HG02759 (cell line): Measurements from ENCODE around the gene R3HDM4.
"Not testable (repeated sequence)": the region's sequence is repeated elsewhere in the genome, so short reads cannot be mapped to it uniquely, and the experiment has no call there.

Source experiments
- ATAC-seq: cut with Tn5 transposase; IDR thresholded peaks from one replicate; pipeline ENCODE4 v1.9.1; 2021; ENCODE audit warnings: mild to moderate bottlenecking, moderate library complexity; ENCODE audit not compliant: unreplicated experiment

Gene R3HDM4

DNA sequence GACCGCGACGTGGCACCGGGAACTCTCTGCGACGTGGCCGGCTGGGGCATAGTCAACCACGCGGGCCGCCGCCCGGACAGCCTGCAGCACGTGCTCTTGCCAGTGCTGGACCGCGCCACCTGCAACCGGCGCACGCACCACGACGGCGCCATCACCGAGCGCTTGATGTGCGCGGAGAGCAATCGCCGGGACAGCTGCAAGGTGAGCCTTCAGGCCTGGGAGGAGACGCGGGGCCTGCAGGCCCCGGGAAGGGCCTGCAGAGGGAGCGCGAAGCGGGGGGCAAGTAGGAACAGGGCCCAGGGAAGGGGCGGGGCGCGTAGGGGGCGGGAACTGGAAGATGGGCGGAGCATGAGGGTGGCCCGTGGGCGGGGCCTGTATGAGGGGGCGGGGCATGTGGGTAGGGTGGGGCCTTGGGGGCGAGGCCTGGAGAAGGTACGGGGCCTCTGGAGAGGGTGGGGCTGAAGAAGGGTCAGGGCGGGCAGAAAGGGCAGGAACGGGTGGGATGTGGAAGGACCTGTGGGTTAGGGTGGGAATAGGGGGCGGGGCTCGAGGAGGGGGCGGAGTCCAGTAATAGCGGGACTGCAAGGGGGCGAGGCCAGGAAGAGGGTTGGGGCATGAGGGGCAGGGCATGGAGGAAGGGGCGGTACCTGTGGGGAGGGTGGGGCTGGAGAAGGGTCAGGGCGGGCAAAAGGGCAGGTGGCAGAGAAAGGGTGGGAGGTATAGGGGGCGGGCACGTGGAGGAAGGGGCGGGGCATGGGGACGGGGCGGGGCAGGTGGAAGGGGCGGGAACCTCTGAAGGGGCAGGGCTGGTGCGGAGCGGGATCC, 51.1 kb downstream of the R3HDM4 start:
- no peak for ATAC-seq

DNA sequence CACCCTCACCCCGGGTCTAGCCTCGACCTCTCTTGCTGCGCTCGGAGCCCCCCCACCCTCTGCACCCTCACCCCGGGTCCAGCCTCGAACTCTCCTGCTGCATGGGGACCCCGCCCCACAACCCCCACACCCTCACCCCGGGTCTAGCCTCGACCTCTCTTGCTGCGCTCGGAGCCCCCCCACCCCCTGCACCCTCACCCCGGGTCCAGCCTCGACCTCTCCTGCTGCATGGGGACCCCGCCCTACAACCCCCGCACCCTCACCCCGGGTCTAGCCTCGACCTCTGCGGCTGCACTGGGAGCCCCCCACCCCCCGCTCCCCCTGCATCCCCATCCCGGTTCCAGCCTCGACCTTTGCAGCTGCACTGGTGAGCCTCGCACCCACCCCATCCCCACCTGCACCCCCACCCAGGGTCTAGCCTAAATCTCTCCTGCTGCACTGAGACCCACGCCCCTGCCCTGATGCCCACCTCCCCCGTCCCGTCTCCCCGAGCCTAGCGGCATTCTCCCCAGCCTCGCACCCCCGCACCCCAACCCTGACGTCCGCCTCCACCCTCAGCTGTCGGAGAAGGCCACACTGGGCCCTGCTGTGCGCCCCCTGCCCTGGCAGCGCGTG, 51.8 kb downstream of the R3HDM4 start:
- no peak for ATAC-seq

GRCh38 chr19:858868-859843, 53.9 kb downstream of the R3HDM4 start, which contains the start of gene CFD:
Gene CFD, plus strand, starts transcription at chr19:859664. Its CDS starts 26 bp downstream, at chr19:859690.
- ATAC-seq = no peak

GRCh38 chr19:858284-858683, 54.7 kb downstream of the R3HDM4 start:
- ATAC-seq = no peak

GRCh38 chr19:855566-856120, 57.4 kb downstream of the R3HDM4 start:
- no peak for ATAC-seq

DNA sequence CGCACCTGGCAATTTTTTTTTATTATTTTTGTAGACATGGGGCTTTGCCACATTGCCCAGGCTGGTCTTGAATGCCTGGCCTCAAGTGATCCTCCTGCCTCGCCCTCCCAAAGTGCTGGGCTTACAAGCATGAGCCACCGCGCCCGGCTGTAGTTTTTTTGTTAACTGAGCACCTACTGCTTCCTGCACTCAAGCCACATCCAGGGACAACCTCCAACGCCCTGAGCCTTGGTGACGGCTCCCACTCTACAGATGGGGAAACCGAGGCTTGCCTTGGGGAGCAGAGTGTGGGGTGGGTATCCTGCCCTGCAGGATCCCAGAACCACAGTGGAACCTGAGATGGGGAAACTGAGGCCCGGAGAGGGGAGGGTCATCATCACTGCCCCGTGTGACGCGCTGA, 57.9 kb downstream of the R3HDM4 start:
- no peak for ATAC-seq

DNA sequence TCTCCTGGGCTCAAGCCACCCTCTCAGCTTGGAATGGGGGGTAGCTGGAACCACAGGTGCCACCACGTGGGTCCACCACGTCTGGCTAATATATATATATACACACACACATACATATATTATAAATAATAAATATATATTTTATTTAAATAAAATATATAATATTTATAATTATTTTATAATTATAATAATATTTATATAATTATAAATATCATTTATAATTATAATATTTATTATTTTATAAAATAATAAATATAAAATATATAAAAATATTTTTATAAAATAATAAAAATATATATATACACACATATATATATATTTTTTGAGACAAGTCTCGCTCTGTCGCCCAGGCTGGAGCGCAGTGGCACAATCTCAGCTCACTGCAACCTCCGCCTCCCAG, 58.5 kb downstream of the R3HDM4 start:
- ATAC-seq = no peak

GRCh38 chr19:853614-854220, 59.3 kb downstream of the R3HDM4 start:
- not testable (repeated sequence) for ATAC-seq

DNA sequence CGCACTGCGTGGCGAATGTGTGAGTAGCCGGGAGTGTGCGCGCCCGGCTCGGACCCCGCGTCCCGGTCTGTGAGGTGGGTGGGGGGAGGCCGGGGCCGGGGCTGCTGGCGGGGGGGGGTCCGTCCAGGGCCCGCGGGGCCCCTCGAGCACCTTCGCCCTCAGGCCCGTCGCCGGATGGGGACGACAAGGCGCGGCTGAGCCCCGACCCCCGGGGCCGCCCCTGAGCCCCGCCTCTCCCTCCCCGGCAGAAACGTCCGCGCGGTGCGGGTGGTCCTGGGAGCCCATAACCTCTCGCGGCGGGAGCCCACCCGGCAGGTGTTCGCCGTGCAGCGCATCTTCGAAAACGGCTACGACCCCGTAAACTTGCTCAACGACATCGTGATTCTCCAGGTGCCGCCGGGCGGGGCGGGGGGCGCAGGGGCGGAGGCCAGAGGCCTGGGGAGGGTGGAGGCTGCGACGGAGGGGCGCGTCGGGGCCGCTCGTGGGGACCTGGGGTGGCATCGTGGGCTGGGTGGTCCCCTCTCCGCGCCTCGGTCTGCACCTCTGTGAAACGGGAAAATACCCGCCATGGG, 59.9 kb downstream of the R3HDM4 start:
- no peak for ATAC-seq

GRCh38 chr19:852136-853013, 60.6 kb downstream of the R3HDM4 start, which contains the start of gene ELANE:
Gene ELANE, plus strand, starts transcription at chr19:852303. Its CDS starts 26 bp downstream, at chr19:852329.
- no peak for ATAC-seq

DNA sequence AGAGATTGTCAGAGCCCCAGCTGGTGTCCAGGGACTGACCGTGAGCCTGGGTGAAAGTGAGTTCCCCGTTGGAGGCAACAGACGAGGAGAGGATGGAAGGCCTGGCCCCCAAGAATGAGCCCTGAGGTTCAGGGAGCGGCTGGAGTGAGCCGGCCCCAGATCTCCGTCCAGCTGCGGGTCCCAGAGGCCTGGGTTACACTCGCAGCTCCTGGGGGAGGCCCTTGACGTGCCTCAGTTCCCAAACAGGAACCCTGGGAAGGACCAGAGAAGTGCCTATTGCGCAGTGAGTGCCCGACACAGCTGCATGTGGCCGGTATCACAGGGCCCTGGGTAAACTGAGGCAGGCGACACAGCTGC, 62.1 kb downstream of the R3HDM4 start:
- ATAC-seq = no peak

- ATAC-seq = no peak
Measured at GRCh38 chr19:850221-850978, 62.6 kb downstream of the R3HDM4 start.

DNA sequence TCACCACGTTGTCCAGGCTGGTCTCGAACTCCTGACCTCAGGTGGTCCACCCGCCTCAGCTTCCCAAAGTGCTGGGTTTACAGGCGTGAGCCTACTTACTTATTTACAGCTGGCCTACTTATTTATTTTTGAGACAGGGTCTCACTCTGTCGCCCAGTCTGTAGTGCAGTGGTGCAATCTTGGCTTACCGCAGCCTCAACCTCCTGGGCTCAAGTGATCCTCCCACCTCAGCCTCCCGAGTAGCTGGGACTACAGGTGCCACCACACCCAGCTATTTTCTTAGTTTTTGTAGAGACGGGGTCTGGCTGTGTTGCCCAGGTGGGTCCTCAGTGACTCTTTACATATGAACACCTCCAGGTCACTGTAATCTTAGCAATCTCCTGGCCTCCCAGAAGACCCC, 63.8 kb downstream of the R3HDM4 start:
- ATAC-seq = not testable (repeated sequence)

GRCh38 chr19:848386-848921, 64.6 kb downstream of the R3HDM4 start:
- ATAC-seq = no peak
